Measurements from ENCODE around the gene MYH7.
"Not testable (repeated sequence)": the region's sequence is repeated elsewhere in the genome, so short reads cannot be mapped to it uniquely, and the experiment has no call there.

The MYH7 gene

GRCh38 chr14:23396126-23396525, 39.3 kb downstream of the MYH7 start:
- no peak for TF ChIP-seq CTCF (conservative IDR thresholded peaks at IDR 0.05)
- no peak overlapping the region for H3K27ac ChIP-seq

DNA sequence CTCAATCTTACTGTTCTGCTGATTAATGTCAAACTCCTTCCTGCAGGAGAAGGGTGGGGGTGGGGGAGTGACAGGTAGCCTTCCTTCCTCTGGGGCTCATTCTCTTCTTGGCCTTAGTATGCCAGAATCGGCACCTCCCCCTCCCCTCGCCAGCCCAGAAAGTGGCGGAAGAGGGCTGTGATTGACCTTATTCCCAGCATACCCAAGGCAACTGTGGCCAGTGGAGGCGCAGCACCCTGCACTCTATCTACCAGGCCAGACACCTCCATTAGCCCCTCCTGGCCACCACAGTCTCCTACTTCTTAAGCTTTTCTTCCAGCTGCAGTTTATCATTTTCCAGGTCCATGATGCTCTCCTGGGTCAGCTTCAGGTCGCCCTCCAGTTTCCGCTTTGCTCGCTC, 42.8 kb downstream of the MYH7 start:
- H3K27ac ChIP-seq, result no peak overlapping the region
- no peak for TF ChIP-seq CTCF (conservative IDR thresholded peaks at IDR 0.05)

DNA sequence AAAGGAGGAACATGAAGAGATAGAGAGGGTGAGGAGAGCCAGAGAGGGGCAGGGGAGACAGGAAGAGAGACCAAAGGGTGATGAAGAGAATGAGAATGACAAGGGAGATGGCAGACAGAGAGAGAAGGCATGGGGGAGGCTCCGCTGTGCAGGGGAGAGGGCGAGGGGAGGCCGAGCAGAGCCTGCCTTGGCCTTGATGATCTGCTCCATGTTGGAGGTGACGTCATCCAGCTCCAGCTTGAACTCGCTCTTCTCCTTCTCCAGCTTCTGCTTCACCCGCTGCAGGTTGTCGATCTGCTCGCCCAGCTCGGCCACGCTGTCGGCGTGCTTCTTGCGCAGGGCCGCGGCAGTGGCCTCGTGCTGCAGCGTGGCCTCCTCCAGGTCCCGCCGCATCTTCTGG, 45.6 kb downstream of the MYH7 start:
- H3K27ac ChIP-seq, result not testable (repeated sequence)

DNA sequence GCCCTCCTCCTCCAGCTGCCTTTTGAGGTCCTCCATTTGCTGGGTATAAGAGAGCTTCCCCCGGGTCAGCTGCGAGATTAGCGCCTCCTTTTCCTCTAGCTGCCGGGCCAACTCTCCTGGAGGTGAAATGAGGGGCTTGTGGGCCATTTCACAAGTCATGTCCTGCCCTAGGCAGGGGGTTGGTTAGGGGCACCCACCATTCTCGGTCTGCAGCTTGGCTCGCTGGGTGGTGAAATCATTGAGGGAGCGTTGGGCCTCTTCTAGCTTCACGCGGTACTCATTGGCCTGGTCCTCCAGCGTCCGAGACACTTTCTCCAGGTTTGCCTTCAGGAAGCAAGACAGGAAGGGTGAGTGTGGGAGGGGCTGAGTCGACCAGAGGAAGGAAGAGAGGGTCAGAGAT, 46.1 kb downstream of the MYH7 start:
- TF ChIP-seq CTCF (conservative IDR thresholded peaks at IDR 0.05), result no peak
- H3K27ac ChIP-seq, result no peak overlapping the region

GRCh38 chr14:23388996-23389395, 46.5 kb downstream of the MYH7 start:
- no peak overlapping the region for H3K27ac ChIP-seq
- no peak for TF ChIP-seq CTCF (conservative IDR thresholded peaks at IDR 0.05)

- TF ChIP-seq CTCF (conservative IDR thresholded peaks at IDR 0.05), result no peak
- H3K27ac ChIP-seq, result no peak overlapping the region
These were observed 47.3 kb downstream of the MYH7 start for GRCh38 chr14:23387916-23388882.

DNA sequence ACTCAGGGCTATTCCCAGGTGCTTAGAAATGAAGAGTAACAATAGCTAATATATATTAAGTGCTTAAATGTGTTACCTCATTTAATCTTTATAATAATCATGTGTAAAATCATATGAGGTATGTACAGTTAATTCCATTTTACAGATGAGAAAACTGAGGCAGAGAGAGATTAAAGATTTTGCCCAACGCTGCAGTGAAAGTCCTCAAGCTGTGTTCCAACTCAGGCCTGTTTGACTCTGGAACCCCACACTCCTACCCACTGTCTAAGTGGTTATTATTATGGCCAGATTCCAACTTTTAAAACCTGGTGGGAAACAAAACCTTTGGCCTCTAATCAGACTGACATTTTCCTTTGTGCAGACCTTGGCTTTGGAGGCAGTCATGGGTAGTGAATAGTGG, 48.5 kb downstream of the MYH7 start:
- no peak for TF ChIP-seq CTCF (conservative IDR thresholded peaks at IDR 0.05)
- no peak overlapping the region for H3K27ac ChIP-seq

- not testable (repeated sequence) for H3K27ac ChIP-seq
These were observed 49.2 kb downstream of the MYH7 start for GRCh38 chr14:23386266-23386657.
